Activated CD8-positive, alpha-beta memory T cell treated with anti-CD3 and anti-CD28 coated beads for 36 hours (primary cell): ENCODE data around the gene SPTBN4. TPM values are rescaled to one million over a fixed set of nuclear protein-coding genes. Genes with fewer than 3 reads are reported as not detected.
"Not testable (repeated sequence)": the region's sequence is repeated elsewhere in the genome, so short reads cannot be mapped to it uniquely, and the experiment has no call there.

Source experiments
- CTCF ChIA-PET: fragments of 350-600 bp; sonication (Branson Sonifier 250); formaldehyde crosslinking; loops from one replicate; lab custom pipeline; 2021; ENCODE audit warnings: antibody characterized with exemption; lab: Charles Lee
- POLR2A ChIA-PET: fragments of 350-600 bp; sonication (Branson Sonifier 250); formaldehyde crosslinking; loops from one replicate; lab custom pipeline; 2021; ENCODE audit warnings: antibody characterized with exemption; lab: Charles Lee
- total RNA-seq, 2 experiments: library from RNA; stranded (reverse); gene quantifications; one replicate each; pipeline ENCODE4 v1.2.3, GENCODE V29; 2021

Gene SPTBN4
- total RNA-seq, 2 experiments from 2014 or later: 0.40 to 0.92 TPM

DNA sequence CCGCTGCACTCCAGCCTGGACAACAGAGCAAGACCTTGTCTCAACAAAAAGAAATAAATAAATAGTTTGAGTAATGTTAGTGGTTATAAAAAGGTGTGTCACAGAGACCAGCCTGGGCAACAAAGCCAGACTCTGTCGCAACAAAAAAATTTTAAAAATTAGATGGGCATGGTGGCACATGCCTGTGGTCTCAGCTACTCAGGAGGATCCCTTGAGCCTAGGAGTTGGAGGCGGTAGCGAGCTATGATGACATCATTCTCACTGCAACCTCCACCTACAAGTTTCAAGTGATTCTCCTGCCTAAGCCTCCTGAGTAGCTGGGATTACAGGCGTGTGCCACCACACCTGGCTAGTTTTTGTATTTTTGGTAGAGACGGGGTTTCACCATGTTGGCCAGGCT lies 12.9 kb upstream of the SPTBN4 start:
- CTCF ChIA-PET: interaction anchor here (0.9 to 2.2 kb wide), 3 partner anchors 9 to 12 kb away, joined by 3 to 8 read pairs (median 3); partner anchors contain the start of gene BLVRB
- POLR2A ChIA-PET: not testable (repeated sequence)

DNA sequence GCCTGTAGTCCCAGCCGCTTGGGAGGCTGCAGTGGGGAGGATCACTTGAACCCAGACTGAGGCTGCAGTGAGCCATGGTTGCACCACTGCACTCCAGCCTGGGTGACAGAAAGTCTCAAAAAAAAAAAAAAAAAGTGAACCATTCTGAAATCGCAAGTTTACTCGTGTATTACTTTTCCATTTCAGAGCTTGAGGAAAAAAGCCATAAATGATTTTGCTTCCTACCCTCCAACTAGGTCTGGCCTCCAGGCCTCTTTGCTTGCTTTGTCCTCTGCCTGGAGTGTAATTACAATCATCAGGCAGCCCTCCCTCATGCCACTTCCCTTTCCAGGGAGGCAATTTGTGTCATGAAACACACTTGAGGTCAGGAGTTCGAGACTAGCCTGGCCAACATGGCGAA lies 9.8 kb upstream of the SPTBN4 start:
- POLR2A ChIA-PET: no interaction called here
- CTCF ChIA-PET: no interaction called here

DNA sequence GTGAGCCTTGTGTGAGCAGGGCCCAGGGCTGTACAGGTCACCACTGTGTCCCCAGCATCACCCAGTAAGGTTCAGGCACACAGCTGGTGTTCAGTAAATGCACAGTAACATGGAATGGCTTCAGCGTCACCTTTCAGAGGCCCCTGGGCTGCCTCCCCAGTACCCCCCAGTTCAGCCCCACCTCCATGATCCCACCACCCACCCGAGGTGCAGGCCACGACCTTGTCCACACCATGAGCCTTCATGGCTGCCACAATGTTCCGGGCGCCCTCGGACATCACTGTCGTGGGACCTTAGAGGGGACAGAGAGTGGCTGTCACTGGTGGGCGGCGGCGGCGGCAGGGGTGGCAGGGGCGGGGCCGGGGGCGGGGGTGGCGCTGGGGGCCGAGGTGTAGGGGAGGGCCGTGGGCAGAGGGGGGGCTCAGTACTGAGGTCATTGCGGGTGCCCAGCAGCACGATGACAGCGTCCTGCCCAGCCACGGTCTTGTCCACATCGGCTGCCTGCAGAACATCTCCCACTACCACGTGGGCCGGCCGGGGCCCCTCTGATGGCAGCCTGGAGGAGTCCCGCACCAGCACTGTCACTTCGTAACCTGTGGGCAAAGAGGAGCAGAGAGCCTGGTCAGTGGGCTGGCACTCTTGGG lies 8.7 kb upstream of the SPTBN4 start:
- POLR2A ChIA-PET: no interaction called here
- CTCF ChIA-PET: interaction anchor here (1.0 kb wide), 1 partner anchor 8 kb away, joined by 3 read pairs; the partner anchor contains the start of gene SPTBN4

DNA sequence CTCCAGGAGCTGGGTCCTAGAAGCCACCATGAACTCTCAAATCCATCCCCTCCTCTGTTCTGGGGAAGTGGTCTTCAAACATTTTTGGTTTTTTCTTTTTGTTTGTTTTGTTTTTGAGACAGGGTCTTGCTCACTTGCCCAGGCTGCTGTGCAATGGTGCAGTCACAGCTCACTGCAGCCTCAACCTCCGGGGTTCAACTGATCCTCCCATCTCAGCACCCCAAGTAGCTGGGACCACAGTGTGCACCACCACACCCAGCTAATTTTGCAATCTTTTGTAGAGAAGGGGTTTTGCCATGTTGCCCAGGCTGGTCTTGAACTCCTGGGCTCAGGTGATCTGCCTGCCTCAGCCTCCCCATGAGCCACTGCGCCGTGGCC lies 8.2 kb upstream of the SPTBN4 start:
- ChIA-PET CTCF (no interaction called here), POLR2A (no interaction called here)

DNA sequence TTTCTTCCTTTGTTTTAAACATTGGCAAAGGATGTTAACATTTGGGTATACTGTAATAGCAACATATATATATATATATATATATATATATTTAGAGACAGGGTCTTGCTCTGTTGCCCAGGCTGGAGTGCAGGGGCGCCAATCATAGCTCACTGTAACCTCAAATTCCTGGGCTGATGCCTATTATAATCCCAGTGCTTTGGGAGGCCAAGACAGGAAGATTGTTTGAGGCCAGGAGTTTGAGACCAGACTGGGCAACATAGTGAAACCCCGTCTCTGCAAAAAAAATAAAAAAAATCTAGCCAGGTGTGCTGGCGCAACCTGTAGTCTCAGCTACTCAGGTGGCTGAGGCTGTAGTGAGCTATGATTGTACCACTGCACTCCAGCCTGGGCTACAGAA lies 6.6 kb upstream of the SPTBN4 start:
- CTCF ChIA-PET: no interaction called here

DNA sequence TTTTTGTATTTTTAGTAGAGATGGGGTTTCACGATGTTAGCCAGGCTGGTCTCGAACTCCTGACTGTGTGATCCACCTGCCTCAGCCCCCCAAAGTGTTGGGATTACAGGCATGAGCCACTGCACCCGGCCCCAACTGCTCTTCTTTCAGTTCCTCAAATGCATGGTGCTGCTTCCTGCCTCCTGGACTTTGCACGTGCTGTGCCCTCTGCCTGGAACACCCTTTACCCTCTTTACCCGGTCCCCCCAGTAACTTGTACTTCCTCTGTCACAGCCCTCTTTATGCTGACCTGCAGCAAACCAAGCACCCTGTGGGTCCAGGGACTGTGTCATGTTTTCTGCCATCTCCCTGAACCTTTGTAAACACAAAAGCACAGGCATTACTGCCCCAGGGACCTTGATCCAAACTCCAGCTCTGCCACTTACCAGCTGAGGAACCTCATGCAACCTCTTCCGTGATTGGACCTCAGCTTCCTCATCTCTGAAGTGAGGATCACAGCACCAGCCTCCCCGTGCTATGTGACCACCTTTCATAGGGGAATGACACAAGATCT lies 5.1 kb upstream of the SPTBN4 start:
- ChIA-PET CTCF (no interaction called here), POLR2A (interaction anchor here (1.8 kb wide), 1 partner anchor 18 kb away, joined by 6 read pairs; the partner anchor contains the start of gene SERTAD3)

More for the DNA sequence above, 6.6 kb upstream of the SPTBN4 start:
- POLR2A ChIA-PET: no interaction called here

DNA sequence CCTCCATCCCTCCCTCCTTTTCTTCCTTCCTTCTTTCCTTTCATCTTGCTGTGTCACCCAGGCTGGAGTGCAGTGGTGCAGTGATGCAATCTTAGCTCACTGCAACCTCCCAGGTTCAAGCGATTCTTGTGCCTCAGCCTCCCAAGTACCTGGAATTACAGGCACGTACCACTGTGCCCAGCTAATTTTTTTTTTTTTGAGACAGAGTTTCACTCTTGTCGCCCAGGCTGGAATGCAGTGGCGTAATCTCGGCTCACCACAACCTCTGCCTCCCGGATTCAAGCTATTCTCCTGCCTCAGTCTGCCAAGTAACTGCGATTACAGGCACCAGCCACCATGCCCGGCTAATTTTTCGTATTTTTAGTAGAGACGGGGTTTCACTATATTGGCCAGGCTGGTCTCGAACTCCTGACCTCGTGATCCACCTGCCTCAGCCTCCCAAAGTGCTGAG lies 3.2 kb upstream of the SPTBN4 start:
- POLR2A ChIA-PET: interaction anchor here (0.6 to 1.8 kb wide), 5 partner anchors 20 to 1533 kb away, joined by 3 to 6 read pairs (median 5); partner anchors contain the start of genes MRPS12, SARS2 and SERTAD3
- CTCF ChIA-PET: interaction anchor here (0.8 to 3.9 kb wide), 9 partner anchors 9 to 335 kb away, joined by 3 to 27 read pairs (median 4); partner anchors contain the start of gene EGLN2

DNA sequence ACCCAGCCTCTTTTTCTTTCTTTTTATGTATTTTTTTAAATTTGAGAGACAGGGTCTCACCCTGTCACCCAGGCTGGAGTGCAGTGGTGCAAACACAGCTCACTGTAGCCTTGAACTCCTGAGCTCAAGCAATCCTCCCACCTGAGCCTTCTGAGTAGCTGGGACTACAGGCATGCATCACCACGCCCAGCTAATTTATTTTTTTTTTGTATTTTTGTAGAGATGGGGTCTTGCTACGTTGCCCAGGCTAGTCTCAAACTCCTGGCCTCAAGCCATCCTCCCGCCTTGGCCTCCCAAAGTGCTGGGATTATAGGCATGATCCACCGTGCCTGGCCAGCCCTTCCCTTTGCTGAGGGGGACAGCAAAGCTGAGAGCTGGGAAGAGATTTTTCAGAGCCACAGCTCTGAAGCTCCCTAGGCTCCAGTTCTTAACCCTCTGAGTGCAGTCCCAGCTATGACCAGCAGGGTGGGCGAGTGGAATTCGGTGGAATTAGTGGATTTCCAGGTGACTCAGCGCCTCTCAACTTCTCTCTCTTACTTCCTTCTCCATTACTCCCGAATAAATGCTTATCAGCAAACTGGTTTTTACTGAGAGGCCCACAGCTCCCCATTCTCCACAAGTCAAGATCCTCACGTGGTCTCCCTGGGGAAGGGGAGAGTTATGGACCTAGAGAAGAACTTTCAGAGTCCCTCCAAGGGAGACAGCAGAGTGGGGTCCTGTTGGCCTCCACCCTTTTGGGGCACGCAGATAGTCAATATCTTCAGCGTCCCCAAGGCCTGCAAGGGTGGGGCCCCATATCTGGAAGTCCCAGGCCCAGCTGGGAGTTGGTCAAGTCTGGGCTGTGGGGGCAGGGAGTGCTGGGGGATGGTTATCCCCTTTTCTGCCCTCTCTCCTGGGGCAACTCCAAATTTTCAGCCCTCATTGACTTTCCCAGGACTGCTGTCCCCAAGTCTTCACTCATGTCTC lies 2.5 kb upstream of the SPTBN4 start:
- ChIA-PET CTCF (interaction anchor here (0.6 to 3.9 kb wide), 13 partner anchors 10 to 334 kb away, joined by 3 to 27 read pairs (median 4); partner anchors contain the start of gene EGLN2), POLR2A (interaction anchor here (0.6 to 1.7 kb wide), 6 partner anchors 10 to 971 kb away, joined by 3 to 12 read pairs (median 6); partner anchors contain the start of gene SERTAD1)

DNA sequence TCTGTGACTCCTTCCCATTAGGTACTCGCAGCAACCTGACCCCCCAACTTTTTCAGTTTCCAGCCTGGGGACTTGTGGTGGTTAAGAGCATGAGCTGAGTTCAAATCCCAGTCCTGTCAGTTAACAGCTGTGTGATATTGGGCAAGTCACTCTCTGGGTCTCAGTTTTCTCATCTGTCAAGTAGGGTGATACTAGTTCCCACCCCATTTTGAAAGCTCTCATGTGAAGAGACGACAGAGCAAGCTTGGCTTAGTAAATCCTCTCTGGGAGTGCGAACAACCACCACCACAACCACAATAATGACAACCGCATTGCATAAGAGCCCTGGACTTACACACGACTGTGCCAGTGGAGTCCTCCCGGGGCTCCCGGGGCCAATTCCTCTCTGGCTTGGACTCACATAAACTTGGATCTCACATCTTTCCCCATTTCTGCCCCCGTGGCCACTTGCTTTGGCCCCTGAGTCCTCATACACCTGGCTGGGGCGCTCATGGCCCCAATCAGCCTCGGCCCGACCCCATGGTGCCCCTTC lies 1.7 kb upstream of the SPTBN4 start:
- POLR2A ChIA-PET: interaction anchor here (0.6 to 1.7 kb wide), 7 partner anchors 9 to 290 kb away, joined by 3 to 12 read pairs (median 7); partner anchors contain the start of genes C19orf47, PLD3 and SERTAD1

DNA sequence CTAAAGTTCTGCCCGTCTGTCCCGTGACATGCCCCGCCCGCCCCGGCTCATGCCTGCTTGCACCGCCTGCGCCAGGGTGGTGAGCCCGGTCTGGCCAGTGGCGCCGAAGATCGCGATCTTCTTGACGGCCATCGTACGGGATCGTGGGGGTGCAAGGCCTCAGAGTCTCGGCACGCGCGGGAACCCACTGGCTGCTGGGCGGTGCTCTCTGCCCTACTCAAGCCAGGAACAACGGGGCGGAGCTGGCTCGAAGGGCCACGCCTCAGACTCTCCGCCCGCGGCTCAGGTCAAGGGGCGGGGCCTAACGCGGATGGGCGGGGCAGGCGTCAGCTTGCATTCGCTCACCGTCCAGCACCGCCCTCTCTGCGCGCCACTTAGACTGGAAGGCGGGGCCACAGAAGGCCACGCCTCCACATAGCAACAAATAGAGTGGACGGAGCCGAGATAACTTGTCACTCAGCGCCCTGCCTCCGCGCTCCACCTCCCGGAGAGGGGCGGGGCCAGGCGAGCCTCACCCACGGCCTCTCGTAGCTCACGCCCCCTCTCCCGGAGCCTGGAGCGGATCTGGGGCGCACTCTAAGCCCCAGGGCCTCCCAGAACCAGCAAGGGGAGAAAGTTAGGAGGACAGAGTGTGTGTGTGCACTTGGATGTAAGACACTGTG lies 1.1 kb upstream of the SPTBN4 start, which contains the start of gene BLVRB:
TSS of gene BLVRB (minus strand) at position 189 of the 662 bp plus-strand sequence. CDS start at position 132, 57 bp downstream.
- ChIA-PET POLR2A (interaction anchor here (0.5 to 1.7 kb wide), 9 partner anchors 9 to 289 kb away, joined by 3 to 12 read pairs (median 5); partner anchors contain the start of genes C19orf47, PLD3 and SERTAD1), CTCF (interaction anchor here (0.6 to 3.9 kb wide), 11 partner anchors 8 to 169 kb away, joined by 3 to 27 read pairs (median 4); partner anchors contain the start of genes C19orf47 and PLD3)

More for the DNA sequence above, 1.7 kb upstream of the SPTBN4 start:
- CTCF ChIA-PET: interaction anchor here (0.6 to 3.9 kb wide), 12 partner anchors 9 to 169 kb away, joined by 3 to 27 read pairs (median 4); partner anchors contain the start of genes C19orf47 and PLD3

DNA sequence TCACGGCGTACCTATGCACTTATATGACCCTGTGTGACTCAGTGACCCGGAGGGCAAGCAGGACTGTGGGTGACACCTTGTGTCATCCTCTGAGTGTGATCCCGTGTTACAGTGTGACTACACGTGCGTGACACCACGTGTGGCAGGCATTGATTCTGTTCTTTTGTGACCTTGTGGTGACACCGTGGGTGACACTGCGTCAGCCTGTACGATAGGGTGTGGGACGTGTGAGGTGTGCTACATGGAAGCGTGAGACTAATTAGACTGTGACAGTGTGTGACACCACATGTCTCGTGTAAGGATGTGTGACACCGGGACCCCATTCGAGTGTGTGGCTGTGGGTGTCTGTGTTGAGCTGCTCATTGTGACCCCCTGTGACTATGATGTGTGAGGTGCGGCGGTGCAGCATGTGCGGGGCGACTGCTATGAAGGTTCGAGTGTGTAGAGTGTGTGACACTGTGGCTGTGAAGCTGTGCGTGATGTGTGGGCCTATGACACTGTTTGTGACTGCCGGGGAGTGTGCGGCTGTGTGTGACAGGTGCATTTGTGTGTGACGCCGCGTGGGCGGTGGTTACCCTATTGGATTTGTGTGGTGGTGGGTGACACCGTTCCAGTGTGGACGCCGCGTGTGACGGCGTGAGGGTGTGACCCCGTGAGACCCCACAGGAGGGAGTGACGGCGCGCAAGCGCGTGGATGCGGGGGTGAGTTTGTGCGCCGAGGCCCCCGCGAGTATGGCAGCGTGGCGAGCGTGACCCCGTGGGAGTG lies 399 bp upstream of the SPTBN4 start:
- POLR2A ChIA-PET: interaction anchor here (0.9 to 1.7 kb wide), 4 partner anchors 23 to 118 kb away, joined by 3 to 12 read pairs (median 4); partner anchors contain the start of genes C19orf47 and PLD3
- CTCF ChIA-PET: interaction anchor here (0.9 to 3.9 kb wide), 7 partner anchors 9 to 161 kb away, joined by 3 to 27 read pairs (median 6); no protein-coding TSS in a partner anchor

DNA sequence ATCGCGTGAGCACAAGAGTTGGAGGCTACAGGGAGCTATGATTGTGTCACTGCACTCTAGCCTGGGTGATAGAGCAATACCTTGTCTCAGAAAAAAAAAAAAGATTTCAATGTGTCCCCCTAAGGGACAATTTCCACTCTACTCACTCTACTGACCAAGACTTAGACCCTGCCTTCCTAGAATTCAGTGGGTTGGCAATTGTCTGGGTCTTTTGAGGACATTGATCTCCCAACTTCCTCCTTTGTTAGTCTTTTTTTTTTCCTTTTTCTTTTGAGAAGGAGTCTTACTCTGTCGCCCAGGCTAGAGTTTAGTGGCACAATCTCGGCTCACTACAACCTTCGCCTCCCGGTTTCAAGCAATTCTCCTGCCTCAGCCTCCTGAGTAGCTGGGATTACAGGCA lies 2.2 kb downstream of the SPTBN4 start:
- ChIA-PET CTCF (interaction anchor here (0.6 kb wide), 1 partner anchor 176 kb away, joined by 3 read pairs; no protein-coding TSS in a partner anchor), POLR2A (interaction anchor here (0.7 kb wide), 1 partner anchor 8 kb away, joined by 3 read pairs; no protein-coding TSS in a partner anchor)

DNA sequence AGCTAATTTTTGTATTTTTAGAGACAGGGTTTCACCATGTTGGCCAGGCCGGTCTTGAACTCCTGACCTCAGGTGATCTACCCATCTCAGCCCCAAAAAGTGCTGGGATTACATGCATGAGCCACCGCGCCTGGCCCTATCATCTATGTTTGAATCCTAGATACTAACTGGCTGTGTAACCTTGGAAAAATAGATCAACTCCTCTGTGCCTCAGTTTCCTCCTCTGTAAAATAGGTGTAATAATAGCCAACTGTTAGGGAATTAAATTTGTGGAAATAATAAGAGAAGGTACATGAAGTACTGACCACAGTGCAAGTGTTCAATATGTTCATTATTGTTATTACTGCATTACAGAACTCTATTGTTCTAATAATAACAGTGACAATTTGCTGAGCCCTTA lies 4.3 kb downstream of the SPTBN4 start:
- ChIA-PET CTCF (interaction anchor here (0.7 kb wide), 1 partner anchor 22 kb away, joined by 3 read pairs; no protein-coding TSS in a partner anchor), POLR2A (no interaction called here)

DNA sequence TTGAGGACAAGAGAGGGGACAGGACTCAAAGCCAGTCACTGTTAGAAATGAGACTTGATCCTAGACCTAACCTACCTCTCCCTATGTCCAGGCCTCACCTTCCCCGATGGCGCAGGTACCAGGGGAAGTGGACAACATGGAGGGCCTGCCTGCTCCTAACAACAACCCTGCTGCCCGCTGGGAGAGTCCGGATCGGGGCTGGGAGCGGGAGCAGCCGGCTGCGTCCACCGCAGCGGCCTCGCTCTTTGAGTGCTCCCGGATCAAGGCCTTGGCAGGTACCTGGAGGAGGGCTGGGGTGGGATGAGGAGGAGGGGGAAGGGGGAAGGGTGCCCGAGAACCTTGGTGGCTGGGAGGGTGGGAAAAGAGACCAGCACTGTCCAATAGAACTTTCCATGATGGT lies 5.7 kb downstream of the SPTBN4 start:
- ChIA-PET CTCF (no interaction called here), POLR2A (no interaction called here)

DNA sequence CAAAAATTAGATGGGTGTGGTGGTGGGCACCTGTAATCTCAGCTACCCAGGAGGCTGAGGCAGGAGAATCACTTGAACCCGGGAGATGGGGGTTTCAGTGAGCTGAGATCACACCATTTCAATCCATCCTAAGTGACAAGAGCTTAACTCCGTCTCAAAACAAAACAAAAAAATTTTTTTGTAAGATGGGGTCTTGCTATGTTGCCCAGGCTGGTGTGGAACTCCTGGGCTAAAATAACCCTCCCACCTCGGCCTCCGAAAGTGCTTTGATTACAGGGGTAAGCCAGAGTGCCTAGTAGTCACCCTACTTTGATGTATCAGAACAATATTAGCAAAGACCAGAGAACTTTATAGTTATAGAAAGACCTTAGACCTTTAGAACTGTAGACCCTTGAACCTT lies 7.9 kb downstream of the SPTBN4 start:
- POLR2A ChIA-PET: no interaction called here
- CTCF ChIA-PET: interaction anchor here (0.7 kb wide), 1 partner anchor 23 kb away, joined by 4 read pairs; no protein-coding TSS in a partner anchor

DNA sequence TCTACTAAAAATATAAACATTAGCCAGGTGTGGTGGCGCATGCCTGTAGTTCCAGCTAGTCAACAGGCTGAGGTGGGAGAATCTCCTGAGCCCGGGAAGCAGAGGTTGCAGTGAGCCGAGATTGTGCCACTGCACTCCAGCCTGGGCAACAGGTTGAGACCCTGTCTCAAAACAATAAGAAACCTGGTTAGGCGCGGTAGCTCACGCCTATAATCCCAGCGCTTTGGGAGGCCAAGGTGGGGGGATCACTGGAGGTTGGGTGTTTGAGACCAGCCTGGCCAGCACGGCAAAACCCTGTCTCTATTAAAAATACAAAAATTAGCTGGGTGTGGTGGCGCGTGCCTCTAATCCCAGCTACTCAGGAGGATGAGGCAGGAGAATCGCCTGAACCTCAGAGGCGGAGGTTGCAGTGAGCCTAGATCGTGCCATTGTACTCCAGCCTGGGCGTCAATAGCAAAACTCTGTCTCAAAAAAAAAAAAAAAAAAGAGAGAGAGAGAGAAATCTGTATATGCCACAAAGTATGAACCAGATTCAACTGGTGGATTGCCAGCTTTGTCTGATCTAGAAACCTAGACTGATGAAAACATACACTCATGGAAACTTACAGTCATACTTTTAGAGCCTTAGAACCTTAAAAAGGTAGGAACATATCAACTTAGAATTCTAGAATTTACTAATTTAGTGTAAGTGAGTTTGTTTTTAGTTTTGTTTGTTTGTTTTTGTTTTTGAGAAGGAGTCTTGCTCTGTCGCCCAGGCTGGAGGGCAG lies 9.3 kb downstream of the SPTBN4 start:
- POLR2A ChIA-PET: not testable (repeated sequence)

More for the DNA sequence above, 9.3 kb downstream of the SPTBN4 start:
- CTCF ChIA-PET: interaction anchor here (0.8 kb wide), 1 partner anchor 55 kb away, joined by 3 read pairs; no protein-coding TSS in a partner anchor
